K562 (cell line): ENCODE measurements around the gene SEC63. TPM values are rescaled to one million over a fixed set of nuclear protein-coding genes. Genes with fewer than 3 reads are reported as not detected.

Experiments used
- ADNP ChIP-seq: fragments of 200-800 bp; sonication (Bioruptor generic); IDR thresholded peaks from 2 replicates; pipeline ENCODE4 v1.6.1; 2016; ENCODE audit warnings: missing genetic modification characterization, missing compliant biosample characterization
- CHD7 ChIP-seq: fragments of 200-600 bp; sonication (generic); IDR thresholded peaks from one replicate; pipeline ENCODE4 v1.6.1; 2012; ENCODE audit warnings: mild to moderate bottlenecking, low read depth, low read length, inconsistent platforms
- DMBX1 ChIP-seq: fragments of 250-450 bp; sonication (Bioruptor Pico); IDR thresholded peaks from 2 replicates; pipeline ENCODE4 v1.8.0; 2022; ENCODE audit warnings: inconsistent platforms, mild to moderate bottlenecking, moderate library complexity, borderline replicate concordance
- HCFC1 ChIP-seq: IDR thresholded peaks from 2 replicates; pipeline ENCODE4 v1.6.1; 2012; ENCODE audit warnings: low read depth, low read length, improper control_type of control experiment
- OTX1 ChIP-seq: fragments of 450-650 bp; formaldehyde crosslinking; IDR thresholded peaks from 2 replicates; pipeline ENCODE4 v1.4.0; 2022; ENCODE audit warnings: mild to moderate bottlenecking
- PTTG1 ChIP-seq: fragments of 450-650 bp; IDR thresholded peaks from 2 replicates; pipeline ENCODE4 v1.6.1; 2016; ENCODE audit warnings: low read depth, mild to moderate bottlenecking, missing genetic modification characterization, missing compliant biosample characterization
- TARDBP ChIP-seq: fragments of 450-650 bp; IDR thresholded peaks from 2 replicates; pipeline ENCODE4 v1.6.1; 2016
- ZBED1 ChIP-seq: IDR thresholded peaks from 2 replicates; pipeline ENCODE4 v1.6.1; 2014
- ZFPM2 ChIP-seq: fragments of 250-450 bp; sonication (Bioruptor Pico); IDR thresholded peaks from 2 replicates; pipeline ENCODE4 v1.5.1; 2022; ENCODE audit warnings: mild to moderate bottlenecking
- polyA plus RNA-seq, 8 experiments: library from polyadenylated mRNA; depleted of rRNA in 4 of 8; stranded (reverse) in 5 of 8; unstranded in 3 of 8; fragments of >200 nt; fragmentation: Nextera tagmentation in 2 of 8; fragmentation: Illumina TruSeq in 1 of 8; extraction: Ambion mirVana in 2 of 8; extraction: Trizol in 1 of 8; gene quantifications; 2 replicates each; pipeline versions ENCODE4 v1.2.1 to v1.2.3, GENCODE V29; 2011 to 2014; ENCODE audit warnings: inconsistent platforms in 1 of 8, missing spikeins in 1 of 8
- total RNA-seq, 7 experiments: library from RNA; depleted of rRNA in 6 of 7; stranded (reverse); fragments of >200 nt in 6 of 7; fragmentation: Illumina TruSeq in 2 of 7; extraction: Trizol in 2 of 7; gene quantifications; 2 replicates each; pipeline versions ENCODE4 v1.2.1 to v1.2.3, GENCODE V29; 2011 to 2021; ENCODE audit warnings: low replicate concordance in 1 of 7
- TF ChIP-seq, protein P1 (sequence below), 2 experiments: fragments of 450-650 bp; conservative IDR thresholded peaks; 2 replicates each; pipeline ENCODE4 v1.6.1; 2017; ENCODE audit warnings: mild to moderate bottlenecking in 2 of 2, moderate library complexity in 2 of 2
- TF ChIP-seq, protein P2 (sequence below): fragments of 250-450 bp; sonication (Bioruptor Pico); IDR thresholded peaks from 2 replicates; pipeline ENCODE4 v1.4.0; 2020; ENCODE audit warnings: borderline replicate concordance

Gene SEC63
- total and polyA plus RNA-seq, 9 of the 15 experiments (the other 6 are each of a cell fraction or from before 2014, with no cell fraction given) = 13.8 to 74.6 (median 28.4) TPM

DNA sequence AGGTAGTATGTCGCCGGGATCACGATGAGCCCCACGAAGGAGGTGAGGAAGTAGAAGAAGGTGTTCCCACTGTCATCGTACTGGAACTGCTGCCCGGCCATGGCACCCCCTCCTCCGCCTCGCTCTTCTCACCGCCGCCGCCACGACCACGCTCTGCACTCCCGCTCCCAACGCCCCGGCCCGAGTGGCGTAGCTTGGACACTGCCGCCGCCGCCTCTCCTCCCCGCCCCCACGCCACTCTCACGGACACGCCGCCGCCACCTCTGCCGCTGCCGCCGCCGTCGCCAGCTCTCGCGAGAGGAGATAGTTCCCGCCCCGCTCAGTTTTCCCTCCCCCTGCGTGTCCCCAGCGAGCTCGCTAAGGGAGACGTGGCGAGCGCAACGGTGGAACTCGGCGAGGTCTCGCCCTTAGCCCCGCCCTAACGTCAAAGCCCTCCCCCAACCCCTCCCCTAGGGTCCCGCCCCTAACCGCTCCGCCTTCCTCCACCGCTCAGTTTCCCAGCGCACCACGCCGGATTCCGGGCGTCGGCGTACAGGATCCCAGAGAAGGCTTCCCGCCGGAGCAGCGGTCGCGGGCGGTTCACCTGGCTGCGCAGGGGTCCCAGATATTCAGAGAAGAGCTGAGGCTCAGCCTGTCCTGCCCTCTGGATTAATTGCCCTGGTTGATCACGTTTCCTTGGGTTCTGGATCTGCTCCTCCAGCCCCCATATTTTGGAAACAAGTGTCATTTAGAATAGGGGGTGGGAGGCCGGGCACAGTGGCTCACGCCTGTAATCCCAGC is at the start of gene SEC63 (continued):
- TF ChIP-seq HCFC1 = 0 out of 2 replicates have a peak, but pooled peaks have one; percentile 44
- TF ChIP-seq, protein P1, sequence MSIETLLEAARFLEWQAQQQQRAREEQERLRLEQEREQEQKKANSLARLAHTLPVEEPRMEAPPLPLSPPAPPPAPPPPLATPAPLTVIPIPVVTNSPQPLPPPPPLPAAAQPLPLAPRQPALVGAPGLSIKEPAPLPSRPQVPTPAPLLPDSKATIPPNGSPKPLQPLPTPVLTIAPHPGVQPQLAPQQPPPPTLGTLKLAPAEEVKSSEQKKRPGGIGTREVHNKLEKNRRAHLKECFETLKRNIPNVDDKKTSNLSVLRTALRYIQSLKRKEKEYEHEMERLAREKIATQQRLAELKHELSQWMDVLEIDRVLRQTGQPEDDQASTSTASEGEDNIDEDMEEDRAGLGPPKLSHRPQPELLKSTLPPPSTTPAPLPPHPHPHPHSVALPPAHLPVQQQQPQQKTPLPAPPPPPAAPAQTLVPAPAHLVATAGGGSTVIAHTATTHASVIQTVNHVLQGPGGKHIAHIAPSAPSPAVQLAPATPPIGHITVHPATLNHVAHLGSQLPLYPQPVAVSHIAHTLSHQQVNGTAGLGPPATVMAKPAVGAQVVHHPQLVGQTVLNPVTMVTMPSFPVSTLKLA (conservative IDR thresholded peaks at IDR 0.05) = peak; percentile 55 to 81
- 0 out of 2 replicates have a peak, but pooled peaks have one; percentile 40 for TF ChIP-seq DMBX1
- TF ChIP-seq ZFPM2 (CRISPR knock-in tag) = 0 out of 2 replicates have a peak, but pooled peaks have one; percentile 69
- no peak; the same call in 1 of the 2 replicates for TF ChIP-seq ADNP (tag)
- no peak for TF ChIP-seq PTTG1 (tag)
- TF ChIP-seq, protein P2, sequence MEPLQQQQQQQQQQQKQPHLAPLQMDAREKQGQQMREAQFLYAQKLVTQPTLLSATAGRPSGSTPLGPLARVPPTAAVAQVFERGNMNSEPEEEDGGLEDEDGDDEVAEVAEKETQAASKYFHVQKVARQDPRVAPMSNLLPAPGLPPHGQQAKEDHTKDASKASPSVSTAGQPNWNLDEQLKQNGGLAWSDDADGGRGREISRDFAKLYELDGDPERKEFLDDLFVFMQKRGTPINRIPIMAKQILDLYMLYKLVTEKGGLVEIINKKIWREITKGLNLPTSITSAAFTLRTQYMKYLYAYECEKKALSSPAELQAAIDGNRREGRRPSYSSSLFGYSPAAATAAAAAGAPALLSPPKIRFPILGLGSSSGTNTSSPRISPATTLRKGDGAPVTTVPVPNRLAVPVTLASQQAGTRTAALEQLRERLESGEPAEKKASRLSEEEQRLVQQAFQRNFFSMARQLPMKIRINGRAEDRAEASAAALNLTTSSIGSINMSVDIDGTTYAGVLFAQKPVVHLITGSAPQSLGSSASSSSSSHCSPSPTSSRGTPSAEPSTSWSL (CRISPR knock-in tag) = no peak
- no peak for TF ChIP-seq CHD7
- no peak; the same call in 1 of the 2 replicates for TF ChIP-seq ZBED1
- TF ChIP-seq TARDBP = 0 out of 2 replicates have a peak, but pooled peaks have one; percentile 58
- peak; percentile 79; the same call in 1 of the 2 replicates for TF ChIP-seq OTX1 (CRISPR knock-in tag)
